NOMO-1 treated with DMSO at 0.1 percent for 48 hours (cell line): ENCODE data around the gene ASS1.
"Not testable (repeated sequence)": the region's sequence is repeated elsewhere in the genome, so short reads cannot be mapped to it uniquely, and the experiment has no call there.

Source experiments
- DNase-seq: peaks from one replicate; lab custom pipeline; 2025; ENCODE audit not compliant: unreplicated experiment; lab: John Stamatoyannopoulos, UW

The ASS1 gene

GRCh38 chr9:130433168-130433946 is 11.4 kb upstream of the ASS1 start:
- no peak for DNase-seq

- no peak for DNase-seq
Observed at GRCh38 chr9:130433947-130434262, 10.9 kb upstream of the ASS1 start.

GRCh38 chr9:130434656-130435055 is 10.1 kb upstream of the ASS1 start:
- not testable (repeated sequence) for DNase-seq

GRCh38 chr9:130437011-130437789 is 7.6 kb upstream of the ASS1 start:
- no peak for DNase-seq

GRCh38 chr9:130438382-130438981 is 6.3 kb upstream of the ASS1 start:
- DNase-seq: no peak

GRCh38 chr9:130441031-130441430 is 3.7 kb upstream of the ASS1 start:
- DNase-seq: no peak

- no peak for DNase-seq
Observed at GRCh38 chr9:130442746-130443455, 1.9 kb upstream of the ASS1 start.

GRCh38 chr9:130443456-130443801 is 1.3 kb upstream of the ASS1 start:
- no peak for DNase-seq

GRCh38 chr9:130443840-130444492 is 795 bp upstream of the ASS1 start:
- no peak for DNase-seq

- DNase-seq: no peak
Observed at GRCh38 chr9:130445268-130445983, 665 bp downstream of the ASS1 start.

GRCh38 chr9:130446101-130446861 is 1.5 kb downstream of the ASS1 start:
- no peak for DNase-seq

- no peak for DNase-seq
Observed at GRCh38 chr9:130447193-130447816, 2.5 kb downstream of the ASS1 start.

GRCh38 chr9:130448035-130448624 is 3.4 kb downstream of the ASS1 start:
- peak; percentile 73 for DNase-seq

GRCh38 chr9:130448771-130449603 is 4.2 kb downstream of the ASS1 start:
- no peak for DNase-seq

GRCh38 chr9:130450344-130451003 is 5.7 kb downstream of the ASS1 start:
- DNase-seq: no peak

- DNase-seq: no peak
Observed at GRCh38 chr9:130451004-130451390, 6.2 kb downstream of the ASS1 start.
